HepG2 (cell line): Measurements from ENCODE around the gene COQ7. TPM values are rescaled to one million over a fixed set of nuclear protein-coding genes. Genes with fewer than 3 reads are reported as not detected.

Experiments
- AKNA ChIP-seq: sonication (generic); formaldehyde crosslinking; IDR thresholded peaks from 2 replicates; pipeline ENCODE4 v1.4.0; 2020; ENCODE audit warnings: missing genetic modification reagents, borderline replicate concordance
- ATAD3A ChIP-seq: sonication (generic); formaldehyde crosslinking; IDR thresholded peaks from 2 replicates; pipeline ENCODE4 v1.4.0; 2020; ENCODE audit warnings: missing genetic modification reagents
- DMAP1 ChIP-seq: IDR thresholded peaks from 2 replicates; pipeline ENCODE4 v1.6.1; 2016
- DPF2 ChIP-seq: sonication (generic); formaldehyde crosslinking; IDR thresholded peaks from 2 replicates; pipeline ENCODE4 v1.4.0; 2020; ENCODE audit warnings: mild to moderate bottlenecking, low read depth, missing genetic modification reagents, borderline replicate concordance
- FOXO1 ChIP-seq: sonication (generic); formaldehyde crosslinking; IDR thresholded peaks from 2 replicates; pipeline ENCODE4 v1.4.0; 2020; ENCODE audit warnings: missing genetic modification reagents
- HIVEP1 ChIP-seq: sonication (generic); formaldehyde crosslinking; IDR thresholded peaks from 2 replicates; pipeline ENCODE4 v1.4.0; 2020; ENCODE audit warnings: mild to moderate bottlenecking, missing genetic modification reagents
- NCOA2 ChIP-seq: sonication (generic); formaldehyde crosslinking; IDR thresholded peaks from 2 replicates; pipeline ENCODE4 v1.8.0; 2022; ENCODE audit warnings: inconsistent platforms
- NRL ChIP-seq: sonication (generic); formaldehyde crosslinking; IDR thresholded peaks from 2 replicates; pipeline ENCODE4 v1.5.0; 2020; ENCODE audit warnings: missing genetic modification reagents, mild to moderate bottlenecking, moderate library complexity, borderline replicate concordance
- RELA ChIP-seq: sonication (generic); formaldehyde crosslinking; IDR thresholded peaks from 2 replicates; pipeline ENCODE4 v1.4.0; 2020; ENCODE audit warnings: missing genetic modification reagents
- REPIN1 ChIP-seq: sonication (generic); formaldehyde crosslinking; IDR thresholded peaks from 2 replicates; pipeline ENCODE4 v1.8.0; 2022; ENCODE audit warnings: missing genetic modification reagents, low read depth, mild to moderate bottlenecking, borderline replicate concordance
- SAP130 ChIP-seq: IDR thresholded peaks from 2 replicates; pipeline ENCODE4 v1.6.1; 2016; ENCODE audit warnings: low read depth
- SOX6 ChIP-seq, 2 experiments: fragments of 450-650 bp in 1 of 2; sonication (generic) in 1 of 2; formaldehyde crosslinking in 1 of 2; IDR thresholded peaks; 2 replicates each; pipeline versions ENCODE4 v1.4.0 to v1.6.1; 2017 to 2020; ENCODE audit warnings: antibody characterized with exemption in 1 of 2, mild to moderate bottlenecking in 1 of 2, missing genetic modification reagents in 1 of 2
- SPEN ChIP-seq: sonication (generic); formaldehyde crosslinking; IDR thresholded peaks from 2 replicates; pipeline ENCODE4 v1.5.1; 2020; ENCODE audit warnings: low read depth, mild to moderate bottlenecking, missing genetic modification reagents
- SRF ChIP-seq: IDR thresholded peaks from 2 replicates; pipeline ENCODE4 v1.6.1; 2011; ENCODE audit warnings: mild to moderate bottlenecking, low read depth, low read length, moderate library complexity
- SRSF4 ChIP-seq: fragments of 200-400 bp; formaldehyde crosslinking; IDR thresholded peaks from one replicate; pipeline ENCODE4 v1.6.1; 2018; ENCODE audit warnings: mild to moderate bottlenecking, low read depth, low read length, moderate library complexity; ENCODE audit not compliant: poor library complexity, severe bottlenecking
- YEATS2 ChIP-seq: sonication (generic); formaldehyde crosslinking; IDR thresholded peaks from 2 replicates; pipeline ENCODE4 v1.4.0; 2020; ENCODE audit warnings: missing genetic modification reagents, borderline replicate concordance
- YEATS4 ChIP-seq: sonication (generic); formaldehyde crosslinking; IDR thresholded peaks from 2 replicates; pipeline ENCODE4 v1.4.0; 2020; ENCODE audit warnings: missing genetic modification reagents, borderline replicate concordance
- ZFP91 ChIP-seq: sonication (generic); formaldehyde crosslinking; IDR thresholded peaks from 2 replicates; pipeline ENCODE4 v1.9.0; 2022; ENCODE audit warnings: missing genetic modification reagents, mild to moderate bottlenecking, borderline replicate concordance
- ZNF230 ChIP-seq: sonication (generic); formaldehyde crosslinking; IDR thresholded peaks from 2 replicates; pipeline ENCODE4 v1.4.0; 2020; ENCODE audit warnings: mild to moderate bottlenecking, missing genetic modification reagents
- ZSCAN20 ChIP-seq: sonication (generic); formaldehyde crosslinking; IDR thresholded peaks from 2 replicates; pipeline ENCODE4 v1.4.0; 2020; ENCODE audit warnings: missing genetic modification reagents, mild to moderate bottlenecking, borderline replicate concordance
- polyA plus RNA-seq, 8 experiments: library from polyadenylated mRNA; depleted of rRNA in 3 of 8; stranded (reverse) in 7 of 8; unstranded in 1 of 8; fragments of >200 nt; fragmentation: Illumina TruSeq in 4 of 8; extraction: Trizol in 4 of 8; gene quantifications; 2 replicates each; pipeline versions ENCODE4 v1.2.1 to v1.2.3, GENCODE V29; 2011 to 2016; ENCODE audit warnings: low read depth in 4 of 8, missing spikeins in 1 of 8, mixed read lengths in 1 of 8; ENCODE audit not compliant: insufficient read depth in 1 of 8
- total RNA-seq, 5 experiments: library from RNA; depleted of rRNA; stranded (reverse); fragments of >200 nt; fragmentation: Illumina TruSeq; extraction: Trizol; gene quantifications; 2 replicates each; pipeline ENCODE4 v1.2.3, GENCODE V29; 2016; ENCODE audit warnings: low read depth in 1 of 5

Gene COQ7
- total and polyA plus RNA-seq, 2 of the 13 experiments (the other 11 are each of a cell fraction or from before 2014, with no cell fraction given) = 20.1 to 45.7 TPM

- no peak for TF ChIP-seq ZNF230 (CRISPR knock-in tag)
- TF ChIP-seq ATAD3A (CRISPR knock-in tag) = no peak
- no peak for TF ChIP-seq ZSCAN20
- TF ChIP-seq REPIN1 = peak; percentile 61
- no peak for TF ChIP-seq DMAP1 (CRISPR knock-in tag)
- TF ChIP-seq SRSF4 = no peak
- no peak for TF ChIP-seq ZFP91 (CRISPR knock-in tag)
- no peak for TF ChIP-seq SPEN
- 0 out of 2 replicates have a peak, but pooled peaks have one; percentile 28 for TF ChIP-seq NRL (CRISPR knock-in tag)
- TF ChIP-seq YEATS2 (CRISPR knock-in tag) = peak; percentile 62; the same call in 1 of the 2 replicates
- no peak for TF ChIP-seq HIVEP1 (CRISPR knock-in tag)
- 0 out of 2 replicates have a peak, but pooled peaks have one; percentile 33 for TF ChIP-seq SAP130 (CRISPR knock-in tag)
- no peak for TF ChIP-seq AKNA (CRISPR knock-in tag)
- no peak for TF ChIP-seq DPF2
- no peak for TF ChIP-seq YEATS4
- 0 out of 2 replicates have a peak, but pooled peaks have one; percentile 29 for TF ChIP-seq SRF
- TF ChIP-seq FOXO1 (CRISPR knock-in tag) = no peak
- no peak for TF ChIP-seq SOX6 (IDR thresholded peaks at IDR 0.05)
- TF ChIP-seq SOX6 (CRISPR knock-in tag; IDR thresholded peaks at IDR 0.05) = peak; percentile 37; the same call in 1 of the 2 replicates
- TF ChIP-seq RELA (CRISPR knock-in tag) = no peak
- TF ChIP-seq NCOA2 (CRISPR knock-in tag) = 0 out of 2 replicates have a peak, but pooled peaks have one; percentile 44
Observed at GRCh38 chr16:19071811-19072777, 4.7 kb downstream of the COQ7 start (continued).
